IMR-90 (cell line): ENCODE measurements around the gene DPYD. TPM values are rescaled to one million over a fixed set of nuclear protein-coding genes. Genes with fewer than 3 reads are reported as not detected.

Experiments
- ATAC-seq: fragments of 200-7000 bp; cut with Tn5 transposase; 2 replicates; pipeline ENCODE4 v1.9.1; 2020; ENCODE audit warnings: low read depth, mild to moderate bottlenecking, moderate library complexity
- BruUV-seq: library from RNA; stranded (reverse); fragments of 400-500 nt; replicated peaks from 2 replicates; lab custom pipeline; 2021; lab: Mats Ljungman, UMichigan
- CTCF ChIA-PET: fragments of 300-600 bp; formaldehyde crosslinking; extraction: SDS; loops from one replicate; lab custom pipeline; 2021; ENCODE audit warnings: antibody characterized with exemption; lab: Yijun Ruan, JAX
- POLR2A ChIA-PET: fragments of 300-600 bp; sonication (Branson Sonifier 250); formaldehyde crosslinking; loops from one replicate; lab custom pipeline; 2022; ENCODE audit warnings: antibody characterized with exemption; ENCODE audit not compliant: unreplicated experiment; lab: Charles Lee
- DNase-seq: peaks from one replicate; pipeline ENCODE4 v3.0.0; 2013
- H2AFZ ChIP-seq: replicated peaks from 2 replicates; pipeline ENCODE3; 2013; ENCODE audit warnings: low read length, mild to moderate bottlenecking; ENCODE audit not compliant: poor library complexity
- H2AK5ac ChIP-seq: 2 replicates; pipeline ENCODE4 v1.6.1; 2013; ENCODE audit warnings: low read depth, low read length, inconsistent platforms
- H2AK9ac ChIP-seq: replicated peaks from 2 replicates; pipeline ENCODE3; 2013; ENCODE audit warnings: mild to moderate bottlenecking, low read depth, low read length, moderate library complexity; ENCODE audit not compliant: poor library complexity
- H2BK120ac ChIP-seq: 2 replicates; pipeline ENCODE4 v1.6.1; 2013; ENCODE audit warnings: low read depth, low read length, inconsistent platforms
- H2BK15ac ChIP-seq: 3 replicates; pipeline ENCODE4 v1.6.1; 2013; ENCODE audit warnings: low read depth, low read length, inconsistent platforms
- H2BK20ac ChIP-seq: 2 replicates; pipeline ENCODE4 v1.6.1; 2013; ENCODE audit warnings: low read depth, mild to moderate bottlenecking, inconsistent platforms, low read length, moderate library complexity
- H2BK5ac ChIP-seq: 2 replicates; pipeline ENCODE4 v1.6.1; 2013; ENCODE audit warnings: mild to moderate bottlenecking, low read depth, low read length, inconsistent platforms; ENCODE audit not compliant: poor library complexity, severe bottlenecking
- H3K14ac ChIP-seq: replicated peaks from 2 replicates; pipeline ENCODE4 v1.6.1; 2013; ENCODE audit warnings: low read depth, low read length, inconsistent platforms
- H3K18ac ChIP-seq: 2 replicates; pipeline ENCODE4 v1.6.1; 2013; ENCODE audit warnings: low read depth, low read length, control low read depth
- H3K23ac ChIP-seq: 2 replicates; pipeline ENCODE4 v1.6.1; 2013; ENCODE audit warnings: low read depth, low read length, inconsistent platforms
- H3K27ac ChIP-seq: 2 replicates; pipeline ENCODE4 v1.5.1; 2013; ENCODE audit warnings: mild to moderate bottlenecking, control low read depth, low read length; ENCODE audit not compliant: insufficient read depth
- H3K27me3 ChIP-seq: 2 replicates; pipeline ENCODE4 v1.6.1; 2013; ENCODE audit warnings: low read length; ENCODE audit not compliant: control insufficient read depth, insufficient read depth
- H3K36me3 ChIP-seq: 2 replicates; pipeline ENCODE4 v1.6.1; 2013; ENCODE audit warnings: low read length, mixed read lengths; ENCODE audit not compliant: control insufficient read depth, insufficient read depth
- H3K4ac ChIP-seq: 2 replicates; pipeline ENCODE4 v1.6.1; 2013; ENCODE audit warnings: low read depth, low read length, inconsistent platforms
- H3K4me1 ChIP-seq: 2 replicates; pipeline ENCODE4 v1.6.1; 2013; ENCODE audit warnings: low read length, mixed read lengths; ENCODE audit not compliant: control insufficient read depth, insufficient read depth
- H3K4me2 ChIP-seq: 2 replicates; pipeline ENCODE4 v1.6.1; 2013; ENCODE audit warnings: low read depth, mild to moderate bottlenecking, control low read depth, low read length, moderate library complexity
- H3K4me3 ChIP-seq: 2 replicates; pipeline ENCODE4 v1.5.1; 2013; ENCODE audit warnings: low read depth, mild to moderate bottlenecking, control low read depth, low read length, moderate library complexity; ENCODE audit not compliant: insufficient read depth
- H3K56ac ChIP-seq: 2 replicates; pipeline ENCODE4 v1.6.1; 2013; ENCODE audit warnings: low read length, inconsistent platforms; ENCODE audit not compliant: insufficient read depth; ENCODE audit errors: extremely low read depth
- H3K79me1 ChIP-seq, 2 experiments: 2 replicates each; pipeline ENCODE4 v1.6.1; 2013; ENCODE audit warnings: low read length in 2 of 2, inconsistent platforms in 1 of 2, low read depth in 1 of 2
- H3K9ac ChIP-seq: 2 replicates; pipeline ENCODE4 v1.6.1; 2013; ENCODE audit warnings: low read depth, low read length, control low read depth
- H3K9me1 ChIP-seq: 2 replicates; pipeline ENCODE4 v1.6.1; 2013; ENCODE audit warnings: low read length, inconsistent platforms; ENCODE audit not compliant: insufficient read depth
- H3K9me3 ChIP-seq: 2 replicates; pipeline ENCODE4 v1.6.1; 2013; ENCODE audit warnings: low read length; ENCODE audit not compliant: control insufficient read depth, insufficient read depth
- H4K20me1 ChIP-seq: 2 replicates; pipeline ENCODE4 v1.6.1; 2013; ENCODE audit warnings: low read length, inconsistent platforms; ENCODE audit not compliant: insufficient read depth
- H4K5ac ChIP-seq: 2 replicates; pipeline ENCODE4 v1.6.1; 2013; ENCODE audit warnings: mild to moderate bottlenecking, low read depth, low read length, control low read depth
- H4K8ac ChIP-seq, 2 experiments: 2 replicates each; pipeline ENCODE4 v1.6.1; 2013; ENCODE audit warnings: low read depth in 2 of 2, low read length in 2 of 2, control low read depth in 1 of 2, inconsistent platforms in 1 of 2
- H4K91ac ChIP-seq: 2 replicates; pipeline ENCODE4 v1.6.1; 2013; ENCODE audit warnings: low read depth, low read length, inconsistent platforms; ENCODE audit not compliant: insufficient read depth
- BHLHE40 ChIP-seq: fragments of 150-350 bp; IDR thresholded peaks from 2 replicates; pipeline ENCODE4 v1.6.1; 2016; ENCODE audit warnings: mild to moderate bottlenecking, low read depth, low read length
- CEBPB ChIP-seq: IDR thresholded peaks from 2 replicates; pipeline ENCODE4 v1.6.1; 2012; ENCODE audit warnings: low read depth, low read length, improper control_type of control experiment
- CHD1 ChIP-seq: IDR thresholded peaks from 2 replicates; pipeline ENCODE4 v1.6.1; 2012; ENCODE audit warnings: low read depth, low read length, improper control_type of control experiment
- CTCF ChIP-seq: conservative IDR thresholded peaks from 2 replicates; pipeline ENCODE4 v1.5.1; 2012; ENCODE audit warnings: mild to moderate bottlenecking, low read depth, low read length, improper control_type of control experiment
- ELK1 ChIP-seq: fragments of 150-350 bp; IDR thresholded peaks from 2 replicates; pipeline ENCODE4 v1.6.1; 2016; ENCODE audit warnings: low read depth, mild to moderate bottlenecking, low read length, moderate library complexity, borderline replicate concordance
- FOS ChIP-seq: fragments of 150-350 bp; IDR thresholded peaks from 2 replicates; pipeline ENCODE4 v1.6.1; 2016; ENCODE audit warnings: low read depth, low read length
- MAFK ChIP-seq: IDR thresholded peaks from 2 replicates; pipeline ENCODE4 v1.6.1; 2012; ENCODE audit warnings: low read depth, low read length, improper control_type of control experiment
- MAZ ChIP-seq: IDR thresholded peaks from 2 replicates; pipeline ENCODE4 v1.6.1; 2012; ENCODE audit warnings: low read depth, mild to moderate bottlenecking, low read length, improper control_type of control experiment, moderate library complexity, borderline replicate concordance
- MXI1 ChIP-seq: IDR thresholded peaks from 2 replicates; pipeline ENCODE4 v1.6.1; 2012; ENCODE audit warnings: low read depth, mild to moderate bottlenecking, low read length, moderate library complexity, borderline replicate concordance
- NFE2L2 ChIP-seq: fragments of 150-350 bp; IDR thresholded peaks from 2 replicates; pipeline ENCODE4 v1.6.1; 2016; ENCODE audit warnings: low read depth, mild to moderate bottlenecking, low read length
- POLR2A ChIP-seq: IDR thresholded peaks from 2 replicates; pipeline ENCODE4 v1.6.1; 2012; ENCODE audit warnings: mild to moderate bottlenecking, low read depth, low read length
- RAD21 ChIP-seq: IDR thresholded peaks from 2 replicates; pipeline ENCODE4 v1.6.1; 2012; ENCODE audit warnings: low read length, improper control_type of control experiment
- RCOR1 ChIP-seq: IDR thresholded peaks from 2 replicates; pipeline ENCODE4 v1.6.1; 2012; ENCODE audit warnings: mild to moderate bottlenecking, low read length, improper control_type of control experiment; ENCODE audit not compliant: insufficient replicate concordance
- RFX5 ChIP-seq: IDR thresholded peaks from 2 replicates; pipeline ENCODE4 v1.8.0; 2012; ENCODE audit warnings: low read depth, mild to moderate bottlenecking, low read length, moderate library complexity
- SMC3 ChIP-seq: fragments of 150-350 bp; IDR thresholded peaks from 2 replicates; pipeline ENCODE4 v1.6.1; 2016; ENCODE audit warnings: low read depth, mild to moderate bottlenecking, antibody characterized with exemption, low read length, moderate library complexity
- WGBS, 2 experiments: methylation state at CpG; one replicate each; pipeline versions ENCODE4 v1.1.5 to v1.1.7; 2013; ENCODE audit warnings: missing lambda C conversion rate in 2 of 2; ENCODE audit not compliant: insufficient read length in 1 of 2; ENCODE audit errors: extremely low coverage in 2 of 2; 5-methylcytosine and 5-hydroxymethylcytosine counted together
- dilution Hi-C: fragments of 300-500 bp; cut with HindIII; formaldehyde crosslinking; loops from one replicate; pipeline ENCODE4 v1.14.3; 2018; ENCODE audit warnings: low sequenced_read_pairs; ENCODE audit not compliant: unreplicated experiment
- in situ Hi-C: fragments of 300-500 bp; cut with MboI; formaldehyde crosslinking; loops from 3 replicates; pipeline ENCODE4 v1.14.3; 2019; ENCODE audit warnings: low sequenced_read_pairs, inconsistent platforms, mixed read lengths
- intact Hi-C: fragments of 100-400 bp; cut with micrococcal nuclease; formaldehyde crosslinking; loops from 2 replicates; pipeline ENCODE4 v1.10.0; 2022
- polyA plus RNA-seq, 3 experiments: library from polyadenylated mRNA; depleted of rRNA; stranded (reverse); fragments of >200 nt; gene quantifications; 2 replicates each; pipeline ENCODE4 v1.2.3, GENCODE V29; 2012; ENCODE audit warnings: low replicate concordance in 1 of 3
- total RNA-seq: library from RNA; depleted of rRNA; stranded (reverse); fragments of >200 nt; gene quantifications from 2 replicates; pipeline ENCODE4 v1.2.3, GENCODE V29; 2012
- TF ChIP-seq, protein P1 (sequence below): fragments of 150-350 bp; IDR thresholded peaks from 2 replicates; pipeline ENCODE4 v1.6.1; 2017; ENCODE audit warnings: mild to moderate bottlenecking, antibody characterized with exemption, low read length, low read depth

The DPYD gene
- total and polyA plus RNA-seq, 2 of the 4 experiments (the other 2 are of a cell fraction) = 9.3 to 47.3 TPM

DNA sequence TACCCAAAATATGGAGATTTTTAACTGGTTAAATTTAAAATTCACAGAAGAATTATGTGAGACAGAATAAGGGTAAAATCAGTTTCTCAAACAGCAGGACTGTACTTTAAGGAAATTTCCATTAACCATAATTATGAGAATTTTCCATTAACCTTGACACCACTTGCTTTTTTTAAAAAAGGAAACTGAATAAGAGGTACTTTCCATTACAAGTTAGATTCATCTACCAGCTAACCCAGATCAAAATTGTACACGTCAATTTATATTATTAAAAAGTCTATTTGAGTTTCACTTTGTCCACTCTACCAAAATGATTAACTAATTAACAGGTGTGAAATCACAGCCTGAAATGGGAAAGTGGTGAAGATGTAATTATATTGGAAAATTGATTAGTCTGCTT, 414.5 kb downstream of the DPYD start:
- Histone ChIP-seq H2BK20ac (no peak overlapping the region), H4K8ac (no peak overlapping the region), H2AFZ (no peak overlapping the region), H3K9me1 (no peaks in the 10 kb centered on the region; the same call in 1 of the 2 replicates), H4K91ac (no peak overlapping the region), H3K18ac (no peak overlapping the region), H3K9me3 (no peaks in the 10 kb centered on the region; the same call in 1 of the 2 replicates), H2BK120ac (no peak overlapping the region), H2AK9ac (no peak overlapping the region), H3K4me2 (no peak overlapping the region), H3K23ac (no peak overlapping the region), H3K14ac (no peak overlapping the region), H4K20me1 (no peaks in the 10 kb centered on the region), H3K56ac (no peak overlapping the region), H3K27me3 (no peaks in the 10 kb centered on the region), H3K4me1 (no peaks in the 10 kb centered on the region), H4K5ac (no peak overlapping the region), H3K9ac (no peak overlapping the region), H3K27ac (no peak overlapping the region), H3K4ac (no peak overlapping the region), H3K4me3 (no peak overlapping the region), H3K79me1 (no peaks in the 10 kb centered on the region; a peak in 1 of 4 replicates), H2BK15ac (no peak overlapping the region), H2BK5ac (no peak overlapping the region), H2AK5ac (no peak overlapping the region), H3K36me3 (0 out of 2 replicates have a peak, but pooled peaks cover 2% of the 10 kb centered on the region)
- CTCF ChIA-PET = no interaction called here
- POLR2A ChIA-PET = no interaction called here
- ATAC-seq = no peak
- DNase-seq = no peak
- BruUV-seq = no TSS peak
- WGBS, 2 experiments = no CpG with 5 or more reads among the region's 1 CpG
- dilution Hi-C loops = no loop called here
- in situ Hi-C loops = no loop called here
- TF ChIP-seq MAFK (no peak), SMC3 (no peak), ELK1 (no peak), RCOR1 (no peak), NFE2L2 (no peak), RAD21 (no peak), CTCF (no peak), BHLHE40 (no peak), POLR2A (no peak), MAZ (no peak), MXI1 (no peak), CEBPB (no peak), RFX5 (no peak), FOS (no peak), CHD1 (no peak)
- TF ChIP-seq, protein P1, sequence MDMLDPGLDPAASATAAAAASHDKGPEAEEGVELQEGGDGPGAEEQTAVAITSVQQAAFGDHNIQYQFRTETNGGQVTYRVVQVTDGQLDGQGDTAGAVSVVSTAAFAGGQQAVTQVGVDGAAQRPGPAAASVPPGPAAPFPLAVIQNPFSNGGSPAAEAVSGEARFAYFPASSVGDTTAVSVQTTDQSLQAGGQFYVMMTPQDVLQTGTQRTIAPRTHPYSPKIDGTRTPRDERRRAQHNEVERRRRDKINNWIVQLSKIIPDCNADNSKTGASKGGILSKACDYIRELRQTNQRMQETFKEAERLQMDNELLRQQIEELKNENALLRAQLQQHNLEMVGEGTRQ = no peak
- intact Hi-C loops = no loop called here
